AG09309 (cell line): ENCODE results near the gene RPS6KA3.

ENCODE experiments used
- DNase-seq: peaks from one replicate; pipeline ENCODE4 v3.0.0-alpha.2; 2010; ENCODE audit warnings: low read depth
- H3K4me3 ChIP-seq: 2 replicates; pipeline ENCODE4 v1.5.1; 2011; ENCODE audit warnings: mild to moderate bottlenecking, low read depth, low read length, moderate library complexity; ENCODE audit not compliant: control insufficient read depth
- CTCF ChIP-seq: IDR thresholded peaks from 2 replicates; pipeline ENCODE4 v1.5.1; 2011; ENCODE audit warnings: mild to moderate bottlenecking, low read depth, low read length, inconsistent platforms; ENCODE audit not compliant: insufficient read depth, control insufficient read depth; ENCODE audit errors: missing control alignments

Gene RPS6KA3

GRCh38 chrX:20116577-20117240, 150.0 kb downstream of the RPS6KA3 start, which contains the start of gene MAP7D2:
MAP7D2 (minus strand) TSS chrX:20116907; CDS start chrX:20116879, 28 bp downstream.
- no peak for DNase-seq
- no peak for TF ChIP-seq CTCF
- H3K4me3 ChIP-seq, result peak within 1 kb of the TSS; percentile 19

- no peak for DNase-seq
- H3K4me3 ChIP-seq, result peak overlapping the region; percentile 19
- no peak for TF ChIP-seq CTCF
Observed at GRCh38 chrX:20116087-20116576, 150.6 kb downstream of the RPS6KA3 start.

- no peak overlapping the region for H3K4me3 ChIP-seq
- TF ChIP-seq CTCF, result no peak
- no peak for DNase-seq
Observed at GRCh38 chrX:20112022-20112774, 154.5 kb downstream of the RPS6KA3 start.

DNA sequence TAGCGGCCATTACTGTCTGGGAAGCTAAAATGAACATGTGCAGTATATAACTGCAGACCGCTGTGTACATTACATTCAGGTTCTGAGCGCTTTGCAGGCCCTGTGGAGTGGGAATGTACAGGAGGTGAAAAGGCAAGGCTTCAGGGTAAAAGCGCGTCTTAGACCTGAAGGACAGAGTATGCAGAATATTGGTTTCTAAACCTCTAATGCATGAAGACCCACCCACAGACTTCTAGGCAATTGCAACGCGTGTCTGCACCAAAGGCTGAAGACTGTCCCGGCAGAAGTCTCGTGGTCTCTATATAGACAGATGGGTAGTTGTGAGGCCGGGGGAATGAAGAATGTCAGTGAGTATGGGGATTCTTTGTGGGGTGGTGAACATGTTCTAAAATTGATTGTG, 155.4 kb downstream of the RPS6KA3 start:
- TF ChIP-seq CTCF, result no peak
- no peak overlapping the region for H3K4me3 ChIP-seq
- DNase-seq, result no peak

- DNase-seq, result no peak
- H3K4me3 ChIP-seq, result no peak overlapping the region
- no peak for TF ChIP-seq CTCF
Observed at GRCh38 chrX:20101934-20102581, 164.7 kb downstream of the RPS6KA3 start.
